ENCODE data around the gene NOS3.
"Not testable (repeated sequence)": the region's sequence is repeated elsewhere in the genome, so short reads cannot be mapped to it uniquely, and the experiment has no call there.

NOS3 gene

DNA sequence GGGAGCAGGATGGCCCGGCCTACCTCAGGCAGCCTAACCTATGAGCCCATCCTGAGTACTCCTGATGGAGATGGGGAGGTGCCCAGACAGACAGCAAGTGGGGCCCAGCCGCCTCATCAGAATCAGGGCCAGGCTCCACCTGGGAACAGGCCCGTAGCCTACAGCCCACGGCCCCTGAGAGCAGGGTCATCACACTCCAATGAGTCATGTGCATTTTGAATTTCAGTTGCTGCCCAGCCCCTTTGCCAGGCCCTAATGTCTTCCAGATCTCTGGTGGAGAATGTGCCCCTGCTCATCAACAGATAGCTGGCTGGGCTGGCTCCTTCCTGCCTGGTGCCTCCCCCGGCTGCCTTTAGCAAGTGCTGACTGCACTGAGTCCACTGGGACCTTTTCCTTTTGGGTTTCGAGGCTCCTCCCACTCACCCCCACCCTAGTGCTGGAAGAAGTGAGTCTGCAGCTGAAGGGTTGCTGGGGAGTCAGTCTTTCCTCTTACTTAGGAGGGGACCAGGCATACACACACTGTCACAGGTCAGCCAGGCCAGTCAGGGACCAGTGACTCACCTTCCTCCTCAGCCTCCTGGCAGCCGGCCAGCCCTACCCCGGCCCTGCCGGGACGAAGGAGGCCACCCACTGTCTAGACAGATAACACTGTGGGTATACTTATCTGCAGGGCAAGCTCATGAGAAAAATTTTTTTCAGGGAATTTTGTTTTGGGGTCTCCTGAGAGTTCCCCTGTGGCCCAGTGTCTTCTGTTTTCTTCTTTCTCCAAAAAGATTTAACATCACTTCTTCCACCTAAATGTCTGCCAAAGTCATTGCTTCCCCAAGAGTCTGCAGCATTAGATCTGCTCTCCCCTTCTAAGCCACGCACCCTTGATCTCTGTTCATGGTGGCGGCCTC lies 48.4 kb downstream of the NOS3 start:
- DNase-seq (ENCODE audit: low read depth in 2 of 2): peak; percentile 73

DNA sequence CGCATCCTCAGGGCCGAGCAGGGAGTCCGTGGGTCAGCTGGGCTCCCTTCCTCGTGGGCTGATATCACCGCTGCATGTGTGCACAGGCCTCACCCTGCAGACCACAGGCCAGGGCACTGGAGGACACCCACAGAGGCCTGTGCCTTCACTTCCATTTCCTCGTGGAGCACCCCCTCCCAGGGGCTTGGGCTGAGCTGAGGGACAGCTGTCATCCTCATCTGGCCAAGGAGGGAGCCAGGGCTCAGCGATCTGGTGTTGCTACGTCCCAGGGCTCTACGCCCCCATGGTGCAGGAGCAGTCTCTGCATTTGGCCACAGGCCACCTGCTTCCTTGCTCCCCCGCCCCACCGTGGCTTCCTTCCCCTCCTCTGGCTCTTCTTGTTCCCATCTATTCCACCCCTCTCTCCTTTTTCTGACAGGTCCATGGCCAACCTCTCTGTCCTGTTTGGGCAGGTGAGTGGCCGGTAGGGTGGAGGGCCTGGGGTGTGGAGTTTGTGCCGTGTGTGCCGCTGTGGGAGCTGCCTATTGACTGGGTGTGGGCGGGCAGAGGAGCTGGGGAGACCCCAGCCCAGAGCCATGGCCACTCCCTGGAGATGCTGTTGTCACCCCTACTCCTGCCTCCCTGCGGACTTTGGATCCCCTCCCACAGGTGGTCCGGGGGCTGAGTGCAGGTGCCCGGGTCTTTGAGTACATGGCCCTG lies 49.2 kb downstream of the NOS3 start:
- DNase-seq (ENCODE audit: low read depth in 2 of 2): no peak

DNA sequence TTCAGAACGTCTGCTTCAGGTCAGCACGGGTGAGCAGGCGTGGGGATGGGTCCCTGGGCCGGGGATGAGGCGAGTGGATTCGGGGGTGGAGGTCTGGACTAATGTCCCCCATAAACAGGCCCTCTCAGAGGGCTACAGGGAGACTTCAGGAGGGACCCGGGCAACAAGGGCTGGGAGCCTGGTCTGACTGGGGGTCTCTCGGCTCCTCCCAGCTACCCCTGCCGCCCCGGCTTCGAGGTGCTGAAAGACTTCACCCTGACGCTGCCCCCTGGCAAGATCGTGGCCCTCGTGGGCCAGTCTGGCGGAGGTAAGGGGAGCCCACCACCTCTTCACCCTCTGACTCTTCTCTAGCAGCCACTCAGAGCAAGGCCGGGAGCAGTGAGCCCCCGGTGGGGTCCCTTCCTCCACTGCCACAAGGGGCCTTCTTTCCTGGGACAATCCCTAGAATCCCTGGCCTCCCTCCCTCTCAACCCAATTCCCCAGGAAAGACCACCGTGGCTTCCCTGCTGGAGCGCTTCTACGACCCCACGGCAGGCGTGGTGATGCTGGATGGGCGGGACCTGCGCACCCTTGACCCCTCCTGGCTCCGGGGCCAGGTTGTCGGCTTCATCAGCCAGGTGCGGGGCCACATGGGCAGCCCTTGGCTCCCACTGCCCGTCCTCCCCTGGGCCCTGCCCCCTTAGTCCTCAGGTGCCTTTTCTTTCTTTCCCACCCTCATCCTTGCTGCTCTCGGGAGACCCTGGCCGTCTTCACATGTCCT lies 50.0 kb downstream of the NOS3 start:
- no peak for DNase-seq (ENCODE audit: low read depth in 2 of 2)

DNA sequence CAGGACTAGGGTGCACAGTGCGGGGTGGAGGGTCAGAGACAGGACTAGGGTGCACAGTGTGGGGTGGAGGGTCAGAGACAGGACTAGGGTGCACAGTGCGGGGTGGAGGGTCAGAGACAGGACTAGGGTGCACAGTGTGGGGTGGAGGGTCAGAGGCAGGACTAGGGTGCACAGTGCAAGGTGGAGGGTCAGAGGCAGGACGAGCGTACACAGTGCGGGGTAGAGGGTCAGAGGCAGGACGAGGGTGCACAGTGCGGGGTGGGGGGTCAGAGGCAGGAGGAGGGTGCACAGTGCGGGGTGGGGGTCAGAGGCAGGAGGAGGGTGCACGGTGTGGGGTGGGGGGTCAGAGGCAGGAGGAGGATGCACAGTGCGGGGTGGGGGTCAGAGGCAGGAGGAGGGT lies 52.6 kb downstream of the NOS3 start:
- not testable (repeated sequence) for DNase-seq (ENCODE audit: low read depth in 2 of 2)

DNA sequence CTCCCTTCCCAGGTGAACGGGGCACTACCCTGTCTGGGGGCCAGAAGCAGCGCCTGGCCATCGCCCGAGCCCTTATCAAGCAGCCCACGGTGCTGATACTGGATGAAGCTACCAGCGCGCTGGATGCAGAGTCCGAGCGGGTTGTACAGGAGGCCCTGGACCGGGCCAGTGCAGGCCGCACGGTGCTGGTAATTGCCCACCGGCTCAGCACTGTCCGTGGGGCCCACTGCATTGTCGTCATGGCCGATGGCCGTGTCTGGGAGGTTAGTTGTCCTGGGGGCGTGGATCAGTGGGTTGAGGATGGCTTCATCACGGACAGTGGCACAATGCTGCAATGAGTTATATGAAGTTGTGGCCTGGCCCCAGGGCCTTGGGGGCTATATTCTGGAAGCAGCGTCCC lies 53.1 kb downstream of the NOS3 start:
- no peak for DNase-seq (ENCODE audit: low read depth in 2 of 2)

DNA sequence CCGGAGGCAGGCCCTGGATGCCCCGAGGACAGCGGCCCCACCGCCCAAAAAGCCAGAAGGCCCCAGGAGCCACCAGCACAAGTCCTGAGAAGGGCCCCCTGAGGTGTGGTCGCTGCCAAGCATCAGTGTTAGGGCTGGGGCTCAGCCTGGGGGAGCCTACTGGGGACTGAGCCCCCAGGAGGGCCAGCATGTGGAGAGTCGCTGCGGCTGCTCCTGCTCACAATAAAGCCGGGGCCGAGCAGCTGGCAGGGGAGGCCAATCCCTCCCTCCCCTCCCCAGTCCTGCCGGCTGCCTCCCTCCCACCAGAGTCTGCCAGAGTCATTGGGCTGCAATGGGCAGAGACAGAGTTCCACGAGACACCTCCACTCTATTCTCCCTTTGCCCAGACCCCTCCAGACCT lies 54.4 kb downstream of the NOS3 start:
- DNase-seq (ENCODE audit: low read depth in 2 of 2): no peak

DNA sequence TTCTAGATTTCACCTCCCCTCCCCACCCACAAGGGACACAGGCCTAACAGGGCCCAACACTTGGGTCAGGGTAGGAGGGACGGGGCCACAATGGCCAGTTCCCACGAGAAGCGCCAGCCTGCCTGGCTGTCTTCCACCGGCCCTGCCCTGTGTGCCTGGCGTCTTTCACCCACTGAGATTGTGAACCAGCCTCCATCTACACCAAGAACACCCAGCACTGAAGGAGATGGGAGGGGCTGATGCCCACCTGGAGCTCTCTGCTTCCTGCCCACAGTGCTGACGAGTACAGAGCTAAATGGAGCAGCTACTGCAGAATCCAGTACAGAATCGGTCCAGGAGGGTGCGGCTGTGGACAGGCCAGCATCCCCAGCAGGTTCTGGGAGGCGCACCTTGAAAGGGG lies 55.1 kb downstream of the NOS3 start:
- no peak for DNase-seq (ENCODE audit: low read depth in 2 of 2)

DNA sequence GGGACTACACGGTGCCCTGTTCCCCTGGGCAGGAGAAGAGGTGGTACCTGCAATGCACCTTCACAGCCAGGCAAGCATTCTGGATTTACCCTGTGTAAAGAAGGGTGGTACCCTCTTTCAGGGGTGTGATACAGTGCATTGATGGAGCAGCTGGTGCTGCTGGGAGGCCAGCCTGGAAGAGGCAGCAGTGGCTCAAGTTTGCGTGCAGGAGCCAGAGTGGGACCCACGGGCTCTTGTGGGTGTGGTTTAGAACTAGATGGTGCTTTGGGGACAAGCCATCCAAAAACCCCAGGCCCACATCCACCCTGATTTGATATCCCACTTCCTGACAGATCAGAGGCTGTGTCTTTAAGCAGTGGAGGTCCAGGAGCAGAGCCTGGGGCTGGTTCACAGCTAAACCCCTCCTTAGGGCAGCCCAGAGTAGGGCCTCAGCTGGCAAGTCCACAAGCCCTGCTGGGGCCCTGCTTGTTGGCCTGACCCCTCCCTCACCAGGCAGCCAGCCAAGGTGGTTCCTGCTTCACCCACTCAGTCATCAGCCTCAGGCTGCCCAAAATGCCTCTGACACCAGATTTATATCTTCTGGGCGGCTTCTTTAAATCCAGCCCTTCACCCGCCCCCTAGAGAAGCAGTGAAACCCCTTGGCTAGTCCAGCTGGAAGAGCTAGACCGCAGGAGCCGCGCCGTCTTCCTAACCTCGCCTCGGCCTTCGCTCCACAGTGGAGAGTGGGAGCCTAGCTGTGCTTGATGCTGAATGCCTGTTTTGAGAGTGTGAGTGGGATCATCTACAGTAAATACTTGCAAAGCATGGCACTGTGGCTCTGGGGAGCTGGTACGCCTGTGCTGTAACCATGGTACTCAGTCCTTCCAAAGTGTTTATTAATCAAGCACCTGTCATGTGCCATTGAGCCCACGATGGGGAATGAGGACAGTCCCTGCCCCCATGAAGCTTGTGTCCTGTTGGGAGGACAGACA lies 56.1 kb downstream of the NOS3 start:
- no peak for DNase-seq (ENCODE audit: low read depth in 2 of 2)

DNA sequence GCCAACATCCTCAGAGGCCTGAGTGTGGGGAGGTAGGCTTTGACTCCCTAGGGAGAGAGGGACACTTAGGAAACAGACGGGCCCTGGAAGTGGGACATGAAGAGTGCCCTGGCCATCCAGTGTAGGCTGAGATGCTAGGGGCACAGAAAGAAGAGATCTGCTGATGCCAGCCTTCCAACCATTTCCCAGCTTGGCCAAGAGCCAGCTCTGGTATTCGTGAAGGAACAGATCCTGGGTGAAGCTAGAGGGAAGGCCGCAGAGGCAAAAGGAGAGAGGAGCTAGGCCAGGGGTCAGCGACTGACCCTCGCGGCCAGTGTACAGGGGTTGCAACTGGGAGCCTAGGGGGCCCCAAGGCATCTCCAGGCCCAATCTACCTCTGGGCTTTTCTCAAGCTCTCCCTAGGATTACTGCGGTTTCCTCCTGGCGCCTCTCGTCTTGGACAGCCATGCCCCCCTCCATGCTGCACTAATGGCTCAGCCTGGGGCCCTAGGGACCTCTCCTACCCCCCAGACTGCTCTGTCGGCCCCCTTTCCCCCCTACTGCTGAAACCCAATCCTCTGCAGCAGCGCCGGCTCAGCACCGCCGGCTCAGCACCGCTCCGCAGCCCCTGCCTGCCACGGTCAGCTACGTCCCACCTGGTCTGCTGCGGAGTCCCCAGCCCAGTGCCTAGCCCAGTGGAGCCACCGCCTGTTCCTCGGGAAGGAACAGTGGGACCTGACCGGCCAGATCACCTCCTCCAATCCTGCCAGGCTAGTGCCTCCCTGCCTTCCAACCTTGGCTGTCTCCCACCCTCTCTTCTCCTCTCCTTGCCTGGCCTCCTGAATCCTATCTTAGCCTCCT lies 57.4 kb downstream of the NOS3 start, which contains the start of gene ASIC3:
Gene ASIC3, plus strand, starts transcription at position 556 of the 840 bp plus-strand sequence. CDS start 355 bp downstream, outside the sequence.
- no peak for DNase-seq (ENCODE audit: low read depth in 2 of 2)

DNA sequence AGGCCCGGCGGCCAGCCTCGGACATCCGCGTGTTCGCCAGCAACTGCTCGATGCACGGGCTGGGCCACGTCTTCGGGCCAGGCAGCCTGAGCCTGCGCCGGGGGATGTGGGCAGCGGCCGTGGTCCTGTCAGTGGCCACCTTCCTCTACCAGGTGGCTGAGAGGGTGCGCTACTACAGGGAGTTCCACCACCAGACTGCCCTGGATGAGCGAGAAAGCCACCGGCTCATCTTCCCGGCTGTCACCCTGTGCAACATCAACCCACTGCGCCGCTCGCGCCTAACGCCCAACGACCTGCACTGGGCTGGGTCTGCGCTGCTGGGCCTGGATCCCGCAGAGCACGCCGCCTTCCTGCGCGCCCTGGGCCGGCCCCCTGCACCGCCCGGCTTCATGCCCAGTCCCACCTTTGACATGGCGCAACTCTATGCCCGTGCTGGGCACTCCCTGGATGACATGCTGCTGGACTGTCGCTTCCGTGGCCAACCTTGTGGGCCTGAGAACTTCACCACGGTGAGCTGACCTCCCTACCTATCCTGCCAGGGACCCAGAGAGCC lies 58.2 kb downstream of the NOS3 start:
- DNase-seq (ENCODE audit: low read depth in 2 of 2): no peak

DNA sequence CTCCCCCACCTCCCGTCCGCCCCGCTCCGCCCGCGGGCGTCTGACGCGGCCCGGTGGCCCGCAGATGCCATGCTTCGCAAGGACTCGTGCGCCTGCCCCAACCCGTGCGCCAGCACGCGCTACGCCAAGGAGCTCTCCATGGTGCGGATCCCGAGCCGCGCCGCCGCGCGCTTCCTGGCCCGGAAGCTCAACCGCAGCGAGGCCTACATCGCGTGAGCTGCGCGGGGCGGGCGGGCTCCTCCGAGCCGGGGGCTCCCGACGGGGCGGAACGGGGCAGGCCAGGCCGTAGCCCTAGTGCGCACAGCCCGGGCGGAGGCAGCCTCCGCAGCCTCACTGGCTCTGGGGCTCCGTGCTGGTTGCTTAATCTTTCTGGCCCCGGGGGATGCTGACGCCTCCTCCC lies 60.3 kb downstream of the NOS3 start:
- DNase-seq (ENCODE audit: low read depth in 2 of 2): peak in 1 of 2 donors; percentile 27

DNA sequence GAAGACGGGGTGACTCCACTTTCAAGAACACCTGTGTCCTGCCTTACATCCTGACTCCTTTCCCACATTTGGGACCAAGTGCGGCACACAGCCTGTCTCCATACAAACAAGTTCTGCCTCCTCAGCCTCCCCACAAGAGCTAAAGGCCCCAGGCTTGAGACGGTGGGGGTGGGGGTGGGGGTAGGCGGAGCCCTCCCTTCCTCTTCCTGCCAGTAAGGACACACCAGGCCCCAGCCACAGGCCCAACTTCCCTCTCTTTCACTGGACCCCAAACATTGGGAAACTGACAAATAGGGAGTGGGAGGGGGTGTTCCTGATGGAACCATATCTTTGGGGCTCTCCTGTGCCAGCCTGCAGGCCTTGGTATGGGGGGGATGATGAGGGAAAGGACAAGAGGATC lies 62.3 kb downstream of the NOS3 start:
- DNase-seq (ENCODE audit: low read depth in 2 of 2): no peak

DNA sequence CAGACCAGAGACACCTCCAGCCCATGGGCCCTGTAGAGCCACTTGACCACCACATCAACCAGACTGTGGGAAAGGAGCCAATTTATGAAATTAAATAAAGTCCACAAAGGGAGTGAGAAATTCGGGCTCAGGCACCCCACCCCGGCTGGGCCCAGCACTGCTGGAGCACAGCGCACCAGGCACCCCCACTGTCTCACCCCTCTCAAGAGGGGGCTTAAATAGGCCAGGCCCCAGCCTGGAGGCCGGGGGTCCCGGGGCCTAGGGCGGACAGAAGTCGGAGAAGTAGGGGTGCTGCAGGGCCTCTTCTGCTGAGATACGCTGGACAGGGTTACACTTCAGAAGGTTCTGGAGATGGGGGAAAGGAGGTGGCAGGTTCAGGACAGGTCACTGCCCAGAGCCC lies 62.9 kb downstream of the NOS3 start:
- no peak for DNase-seq (ENCODE audit: low read depth in 2 of 2)

DNA sequence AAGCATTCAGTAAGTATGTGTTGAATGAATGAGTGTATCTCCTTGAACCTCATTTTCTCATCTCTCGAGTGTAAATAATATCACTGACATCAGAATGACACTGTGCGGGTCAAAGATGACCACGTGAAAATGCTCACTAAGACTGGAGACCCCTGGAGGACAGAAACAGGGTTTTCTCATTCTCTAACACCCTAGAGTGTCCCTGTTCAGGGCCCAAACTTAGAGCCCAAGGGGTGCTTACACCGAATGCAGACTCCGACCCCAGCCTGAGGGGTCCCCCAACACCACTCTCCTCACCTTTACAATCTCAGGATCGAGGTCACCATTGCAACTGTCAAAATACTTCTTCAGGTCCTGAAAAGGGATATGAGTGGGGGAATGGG lies 65.5 kb downstream of the NOS3 start:
- no peak for DNase-seq (ENCODE audit: low read depth in 2 of 2)

DNA sequence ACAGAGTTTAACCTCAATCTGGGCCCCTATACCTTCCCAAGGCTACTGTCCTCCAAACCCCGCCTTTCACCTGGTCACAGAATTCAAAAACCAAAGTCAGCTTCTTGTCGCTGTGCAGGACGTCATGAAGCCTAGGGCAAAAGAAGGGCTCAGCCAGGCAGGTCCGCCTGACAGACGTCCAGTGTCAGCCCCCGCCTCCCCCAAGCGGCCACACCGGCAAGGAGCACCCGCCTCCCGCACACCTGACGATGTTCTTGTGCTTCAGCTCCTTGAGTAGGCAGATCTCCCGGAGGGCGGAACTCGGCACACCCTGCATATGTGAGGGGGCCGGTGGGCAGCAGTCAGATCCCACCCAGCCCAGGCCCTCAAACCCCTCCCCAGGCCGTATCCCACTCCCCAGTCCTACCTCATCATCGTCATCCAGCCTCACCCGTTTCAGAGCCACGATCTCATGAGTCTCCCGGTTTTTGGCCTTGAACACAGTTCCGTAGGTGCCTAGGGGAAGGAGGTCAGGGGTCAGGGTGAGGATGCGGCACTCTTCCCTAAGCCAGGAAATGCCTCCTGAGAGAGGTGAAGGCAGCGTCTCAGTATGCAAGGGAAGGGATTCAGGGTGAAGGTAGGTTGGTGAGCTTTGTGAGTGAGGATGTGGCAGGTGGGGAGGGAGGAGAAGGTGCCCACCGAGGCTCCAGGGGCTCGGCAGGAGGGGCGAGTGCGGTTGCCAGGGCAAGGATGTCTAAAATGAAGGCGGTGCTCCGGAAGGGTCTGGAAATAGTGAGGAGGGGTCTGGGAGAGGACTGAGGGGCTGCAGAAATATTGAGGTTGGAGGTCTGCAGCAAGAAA lies 66.1 kb downstream of the NOS3 start:
- DNase-seq (ENCODE audit: low read depth in 2 of 2): no peak

DNA sequence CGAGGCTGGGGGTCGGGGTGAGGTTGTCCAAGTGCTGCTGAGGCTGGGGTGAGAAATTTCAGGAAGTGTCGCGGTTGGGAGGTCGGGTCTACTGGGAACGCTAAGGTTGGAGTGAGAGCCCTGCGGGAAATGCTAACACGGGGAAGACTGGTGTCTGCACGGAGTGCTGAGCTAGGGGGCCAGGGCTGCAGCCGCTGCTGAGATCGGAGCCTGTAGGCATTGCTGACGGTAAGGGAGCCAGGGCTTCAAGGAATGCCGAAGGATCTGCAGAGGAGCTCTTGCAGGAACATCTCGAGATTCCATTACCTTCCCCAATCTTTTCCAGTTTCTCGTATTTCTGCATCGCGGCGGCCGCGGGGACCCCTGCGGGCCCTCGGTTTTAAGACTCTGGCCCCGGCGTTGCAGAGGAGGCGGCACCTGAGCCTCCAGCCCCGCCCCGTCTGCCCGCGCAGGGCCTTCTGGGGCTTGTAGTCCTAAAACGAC lies 66.7 kb downstream of the NOS3 start, which contains the start of gene CDK5:
Gene CDK5, minus strand, starts transcription at position 392 of the 483 bp plus-strand sequence. Its CDS starts 49 bp downstream, at position 343.
- no peak for DNase-seq (ENCODE audit: low read depth in 2 of 2)

DNA sequence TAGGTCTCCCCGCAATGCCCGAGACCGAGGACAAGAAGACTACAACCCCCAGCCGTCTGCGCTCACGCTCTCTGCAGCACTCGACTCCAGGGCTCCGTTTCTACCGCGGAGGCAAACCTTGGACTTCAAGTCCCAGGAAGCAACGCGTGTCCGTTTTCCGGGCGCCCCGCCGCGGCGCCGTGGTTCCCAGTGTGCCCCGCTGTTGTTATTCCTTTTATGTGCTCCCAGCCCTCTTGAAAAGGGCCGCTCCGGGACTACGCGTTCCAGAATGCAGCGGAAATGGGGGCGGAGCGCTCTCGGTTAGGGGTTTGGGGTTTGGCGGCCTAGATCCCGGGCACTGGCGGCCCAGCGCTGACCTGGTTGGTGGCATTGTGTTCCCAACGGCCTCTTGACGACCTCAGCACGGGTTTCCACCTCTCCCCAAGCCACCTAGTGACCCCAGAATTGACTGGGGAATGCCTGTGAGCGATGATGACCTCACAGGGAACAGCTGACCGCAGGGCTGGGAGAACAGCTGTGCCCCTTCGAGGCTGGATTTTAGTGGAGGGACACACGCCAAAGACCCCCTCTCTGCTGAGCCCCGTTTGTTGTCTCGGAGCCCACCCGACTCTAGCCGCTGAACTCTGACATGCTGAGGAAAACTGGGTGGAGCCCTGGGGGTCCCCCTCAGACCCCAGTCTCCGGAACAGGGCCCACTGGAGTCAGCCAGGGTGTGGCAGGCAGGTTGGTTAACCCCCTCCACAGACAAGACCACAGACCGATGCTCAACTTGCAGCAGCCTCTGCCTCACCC lies 67.4 kb downstream of the NOS3 start:
- DNase-seq (ENCODE audit: low read depth in 2 of 2): peak; percentile 93 to 96
